GM23338 (cell line): ENCODE results near the gene C10orf90.
A peak's percentile ranks its signal among the peaks of the same experiment; 100 is the strongest.

ENCODE experiments used
- EZH2 ChIP-seq: fragments of 200-600 bp; sonication (generic); IDR thresholded peaks from one replicate; pipeline ENCODE4 v1.8.0; 2017; ENCODE audit warnings: antibody characterized with exemption, mild to moderate bottlenecking, low read depth; ENCODE audit not compliant: unreplicated experiment
- POLR2AphosphoS5 ChIP-seq: IDR thresholded peaks from 2 replicates; pipeline ENCODE4 v1.6.1; 2016; ENCODE audit warnings: antibody characterized with exemption, low read depth
- TF ChIP-seq, protein P1 (sequence below), 2 experiments: fragments of 200-600 bp in 1 of 2; sonication (generic) in 1 of 2; conservative IDR thresholded peaks; 2 replicates each; pipeline versions ENCODE4 v1.5.1 to v1.6.1; 2016 to 2017; ENCODE audit warnings: antibody characterized with exemption in 2 of 2, low read depth in 2 of 2, mild to moderate bottlenecking in 2 of 2, moderate library complexity in 1 of 2

- TF ChIP-seq, protein P1, sequence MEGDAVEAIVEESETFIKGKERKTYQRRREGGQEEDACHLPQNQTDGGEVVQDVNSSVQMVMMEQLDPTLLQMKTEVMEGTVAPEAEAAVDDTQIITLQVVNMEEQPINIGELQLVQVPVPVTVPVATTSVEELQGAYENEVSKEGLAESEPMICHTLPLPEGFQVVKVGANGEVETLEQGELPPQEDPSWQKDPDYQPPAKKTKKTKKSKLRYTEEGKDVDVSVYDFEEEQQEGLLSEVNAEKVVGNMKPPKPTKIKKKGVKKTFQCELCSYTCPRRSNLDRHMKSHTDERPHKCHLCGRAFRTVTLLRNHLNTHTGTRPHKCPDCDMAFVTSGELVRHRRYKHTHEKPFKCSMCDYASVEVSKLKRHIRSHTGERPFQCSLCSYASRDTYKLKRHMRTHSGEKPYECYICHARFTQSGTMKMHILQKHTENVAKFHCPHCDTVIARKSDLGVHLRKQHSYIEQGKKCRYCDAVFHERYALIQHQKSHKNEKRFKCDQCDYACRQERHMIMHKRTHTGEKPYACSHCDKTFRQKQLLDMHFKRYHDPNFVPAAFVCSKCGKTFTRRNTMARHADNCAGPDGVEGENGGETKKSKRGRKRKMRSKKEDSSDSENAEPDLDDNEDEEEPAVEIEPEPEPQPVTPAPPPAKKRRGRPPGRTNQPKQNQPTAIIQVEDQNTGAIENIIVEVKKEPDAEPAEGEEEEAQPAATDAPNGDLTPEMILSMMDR (conservative IDR thresholded peaks at IDR 0.05; ENCODE audit: low read depth in 2 of 2), result 0 out of 4 replicates have a peak, but pooled peaks of 1 of the 2 experiments have one; percentile 1
- TF ChIP-seq EZH2 (no peak), POLR2AphosphoS5 (no peak)
Measured at GRCh38 chr10:126570621-126571602, 99.6 kb downstream of the C10orf90 start.
